K562 (cell line): ENCODE measurements around the gene FHL5.
A peak's percentile ranks its signal among the peaks of the same experiment; 100 is the strongest.
"Not testable (repeated sequence)": the region's sequence is repeated elsewhere in the genome, so short reads cannot be mapped to it uniquely, and the experiment has no call there.

Experiments
- CREB1 ChIP-seq, 2 experiments: sonication (generic) in 1 of 2; formaldehyde crosslinking in 1 of 2; IDR thresholded peaks; 2 replicates each; pipeline versions ENCODE4 v1.6.1 to v1.8.0; 2012 to 2022; ENCODE audit warnings: inconsistent platforms in 1 of 2, mild to moderate bottlenecking in 1 of 2, missing genetic modification reagents in 1 of 2, moderate library complexity in 1 of 2
- CTCF ChIP-seq, 3 experiments: IDR thresholded peaks in 2 of 3; conservative IDR thresholded peaks in 1 of 3; 2 replicates each; pipeline ENCODE4 v1.5.1; 2011 to 2012; ENCODE audit warnings: low read length in 3 of 3, mild to moderate bottlenecking in 3 of 3, control low read depth in 2 of 3, improper control_type of control experiment in 1 of 3, inconsistent platforms in 1 of 3, low read depth in 1 of 3, mixed read lengths in 1 of 3, moderate library complexity in 1 of 3; ENCODE audit not compliant: insufficient read depth in 2 of 3
- E2F4 ChIP-seq: sonication (generic); formaldehyde crosslinking; IDR thresholded peaks from 2 replicates; pipeline ENCODE4 v1.8.0; 2022; ENCODE audit warnings: mild to moderate bottlenecking, low read depth, missing genetic modification reagents
- MXD1 ChIP-seq: fragments of 250-450 bp; sonication (Bioruptor Pico); IDR thresholded peaks from 2 replicates; pipeline ENCODE4 v1.8.0; 2021; ENCODE audit warnings: borderline replicate concordance, mild to moderate bottlenecking, moderate library complexity; ENCODE audit not compliant: poor library complexity, severe bottlenecking
- POLR2B ChIP-seq: fragments of 450-650 bp; IDR thresholded peaks from 2 replicates; pipeline ENCODE4 v1.6.1; 2018; ENCODE audit warnings: low read depth; ENCODE audit not compliant: partially characterized antibody
- TAL1 ChIP-seq: fragments of 450-650 bp; IDR thresholded peaks from 2 replicates; pipeline ENCODE4 v1.6.1; 2016; ENCODE audit warnings: mild to moderate bottlenecking
- YY1 ChIP-seq, 3 experiments: IDR thresholded peaks; 2 replicates each; pipeline ENCODE4 v1.6.1; 2011; ENCODE audit warnings: low read length in 2 of 3, mild to moderate bottlenecking in 2 of 3, moderate library complexity in 2 of 3, borderline replicate concordance in 1 of 3, control low read depth in 1 of 3, low read depth in 1 of 3; ENCODE audit not compliant: insufficient read depth in 3 of 3, insufficient replicate concordance in 2 of 3, control insufficient read depth in 1 of 3, insufficient read length in 1 of 3; ENCODE audit errors: extremely low read depth in 1 of 3
- ZBTB8A ChIP-seq: fragments of 450-650 bp; IDR thresholded peaks from 2 replicates; pipeline ENCODE4 v1.6.1; 2018; ENCODE audit warnings: mild to moderate bottlenecking, moderate library complexity; ENCODE audit not compliant: partially characterized antibody

- not testable (repeated sequence) for TF ChIP-seq ZBTB8A; CTCF (IDR thresholded peaks at IDR 0.05 in 2 of 3, conservative IDR thresholded peaks at IDR 0.05 in 1 of 3; ENCODE audit: insufficient read depth in 2 of 3, low read depth in 1 of 3, low read length in 3 of 3); CREB1 (IDR thresholded peaks at IDR 0.05); CREB1 (CRISPR knock-in tag; IDR thresholded peaks at IDR 0.05); E2F4; TAL1; MXD1; POLR2B
- TF ChIP-seq YY1 (IDR thresholded peaks at IDR 0.05; ENCODE audit: borderline replicate concordance in 1 of 3, control insufficient read depth in 1 of 3, extremely low read depth in 1 of 3, insufficient read depth in 3 of 3, insufficient read length in 1 of 3, insufficient replicate concordance in 2 of 3, low read depth in 1 of 3, low read length in 2 of 3) = peak in 1 of 3 experiments; percentile 40
Observed at GRCh38 chr6:96637979-96638378, 75.1 kb downstream of the FHL5 start.
